Measurements from ENCODE around the gene NRXN3. TPM values are rescaled to one million over a fixed set of nuclear protein-coding genes. Genes with fewer than 3 reads are reported as not detected.

The NRXN3 gene
- total and polyA plus RNA-seq, 4 donors: 1.4 to 8.3 (median 4.4) TPM

DNA sequence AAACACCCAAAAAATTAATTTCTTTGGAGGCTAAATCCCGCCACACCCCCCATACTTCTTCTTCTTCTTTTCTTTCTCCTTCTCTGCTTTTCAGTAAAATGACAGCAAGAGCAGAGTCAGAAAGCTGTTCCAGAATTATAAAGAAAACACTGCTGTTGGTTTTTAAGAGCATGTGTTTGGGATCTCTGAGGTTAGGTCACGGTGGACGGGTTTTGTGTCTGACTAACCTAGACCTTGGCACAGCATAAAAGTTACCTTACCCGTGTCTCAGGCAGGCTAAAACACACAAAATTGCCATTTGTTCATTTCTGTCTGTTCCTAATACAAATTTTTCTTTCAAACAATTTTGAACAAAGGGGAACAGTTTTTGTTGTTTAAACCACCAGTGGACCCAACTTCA lies 540.8 kb downstream of the NRXN3 start:
- WGBS, 2 donors: 84 to 89% methylated on average over 4 of the region's 4 CpGs
- no peak for DNase-seq
- ATAC-seq (ENCODE audit: insufficient read depth, low FRiP score): no peak

DNA sequence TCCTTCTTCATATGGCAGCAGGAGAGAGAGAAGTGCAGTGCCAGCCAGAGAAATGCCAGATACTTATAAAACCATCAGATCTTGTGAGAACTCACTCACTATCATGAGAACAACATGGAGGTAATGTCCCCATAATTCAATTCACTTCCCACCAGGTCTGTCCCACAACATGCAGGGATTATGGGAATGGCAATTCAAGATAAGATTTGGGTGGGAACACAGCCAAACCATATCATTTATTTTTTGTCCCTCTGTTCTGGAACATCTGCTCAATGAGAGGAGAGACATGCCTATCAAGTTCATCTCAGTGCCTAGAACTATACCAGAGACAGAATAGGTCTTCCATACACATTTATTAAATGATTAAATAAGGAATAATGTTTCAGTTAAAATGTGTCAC lies 543.5 kb downstream of the NRXN3 start:
- no peaks in the 10 kb centered on the region for H3K4me1 ChIP-seq (ENCODE audit: control insufficient read depth in 5 of 5, insufficient read depth in 5 of 5, low read length in 5 of 5)
- TF ChIP-seq, protein P1, sequence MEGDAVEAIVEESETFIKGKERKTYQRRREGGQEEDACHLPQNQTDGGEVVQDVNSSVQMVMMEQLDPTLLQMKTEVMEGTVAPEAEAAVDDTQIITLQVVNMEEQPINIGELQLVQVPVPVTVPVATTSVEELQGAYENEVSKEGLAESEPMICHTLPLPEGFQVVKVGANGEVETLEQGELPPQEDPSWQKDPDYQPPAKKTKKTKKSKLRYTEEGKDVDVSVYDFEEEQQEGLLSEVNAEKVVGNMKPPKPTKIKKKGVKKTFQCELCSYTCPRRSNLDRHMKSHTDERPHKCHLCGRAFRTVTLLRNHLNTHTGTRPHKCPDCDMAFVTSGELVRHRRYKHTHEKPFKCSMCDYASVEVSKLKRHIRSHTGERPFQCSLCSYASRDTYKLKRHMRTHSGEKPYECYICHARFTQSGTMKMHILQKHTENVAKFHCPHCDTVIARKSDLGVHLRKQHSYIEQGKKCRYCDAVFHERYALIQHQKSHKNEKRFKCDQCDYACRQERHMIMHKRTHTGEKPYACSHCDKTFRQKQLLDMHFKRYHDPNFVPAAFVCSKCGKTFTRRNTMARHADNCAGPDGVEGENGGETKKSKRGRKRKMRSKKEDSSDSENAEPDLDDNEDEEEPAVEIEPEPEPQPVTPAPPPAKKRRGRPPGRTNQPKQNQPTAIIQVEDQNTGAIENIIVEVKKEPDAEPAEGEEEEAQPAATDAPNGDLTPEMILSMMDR (IDR thresholded peaks at IDR 0.05; ENCODE audit: control extremely low read depth, extremely low read depth): no peak
- H3K27ac ChIP-seq (ENCODE audit: low read depth in 1 of 2, low read length in 1 of 2): no peak overlapping the region
- no peaks in the 10 kb centered on the region for H3K36me3 ChIP-seq (ENCODE audit: control insufficient read depth in 4 of 4, insufficient read depth in 4 of 4, low read length in 4 of 4)
- H3K27me3 ChIP-seq (ENCODE audit: control insufficient read depth in 3 of 3, insufficient read depth in 3 of 3, low read length in 2 of 3): no peaks in the 10 kb centered on the region
- H3K9me3 ChIP-seq (ENCODE audit: control insufficient read depth in 4 of 4, insufficient read depth in 3 of 4, low read length in 3 of 4): peaks cover 0 to 2% (median 0%) of the 10 kb centered on the region in 4 donors
- DNase-seq: no peak
- ATAC-seq (ENCODE audit: insufficient read depth, low FRiP score): no peak
- no peak overlapping the region for H3K4me3 ChIP-seq
- H3K9ac ChIP-seq (ENCODE audit: insufficient read depth in 1 of 2, low read length in 2 of 2): no peak overlapping the region

More for the DNA sequence above, 540.8 kb downstream of the NRXN3 start:
- Histone ChIP-seq H3K9me3 (ENCODE audit: control insufficient read depth in 4 of 4, insufficient read depth in 3 of 4, low read length in 3 of 4) (peaks cover 0 to 2% (median 0%) of the 10 kb centered on the region in 4 donors), H3K27me3 (ENCODE audit: control insufficient read depth in 3 of 3, insufficient read depth in 3 of 3, low read length in 2 of 3) (no peaks in the 10 kb centered on the region), H3K4me3 (no peak overlapping the region), H3K4me1 (ENCODE audit: control insufficient read depth in 5 of 5, insufficient read depth in 5 of 5, low read length in 5 of 5) (no peaks in the 10 kb centered on the region), H3K9ac (ENCODE audit: insufficient read depth in 1 of 2, low read length in 2 of 2) (no peak overlapping the region), H3K27ac (ENCODE audit: low read depth in 1 of 2, low read length in 1 of 2) (no peak overlapping the region), H3K36me3 (ENCODE audit: control insufficient read depth in 4 of 4, insufficient read depth in 4 of 4, low read length in 4 of 4) (no peaks in the 10 kb centered on the region)
- TF ChIP-seq, protein P1 (IDR thresholded peaks at IDR 0.05; ENCODE audit: control extremely low read depth, extremely low read depth): no peak

DNA sequence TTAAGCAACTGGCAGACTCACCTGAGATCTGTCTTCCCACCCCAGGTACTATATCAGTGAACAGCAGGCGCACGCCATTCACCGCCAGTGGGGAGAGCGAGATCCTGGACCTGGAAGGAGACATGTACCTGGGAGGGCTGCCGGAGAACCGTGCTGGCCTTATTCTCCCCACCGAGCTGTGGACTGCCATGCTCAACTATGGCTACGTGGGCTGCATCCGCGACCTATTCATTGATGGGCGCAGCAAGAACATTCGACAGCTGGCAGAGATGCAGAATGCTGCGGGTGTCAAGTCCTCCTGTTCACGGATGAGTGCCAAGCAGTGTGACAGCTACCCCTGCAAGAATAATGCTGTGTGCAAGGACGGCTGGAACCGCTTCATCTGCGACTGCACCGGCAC lies 544.5 kb downstream of the NRXN3 start:
- no peak for DNase-seq
- TF ChIP-seq, protein P1 (IDR thresholded peaks at IDR 0.05; ENCODE audit: control extremely low read depth, extremely low read depth): no peak
- H3K36me3 ChIP-seq (ENCODE audit: control insufficient read depth in 4 of 4, insufficient read depth in 4 of 4, low read length in 4 of 4): no peaks in the 10 kb centered on the region
- H3K9ac ChIP-seq (ENCODE audit: insufficient read depth in 1 of 2, low read length in 2 of 2): no peak overlapping the region
- no peaks in the 10 kb centered on the region for H3K4me1 ChIP-seq (ENCODE audit: control insufficient read depth in 5 of 5, insufficient read depth in 5 of 5, low read length in 5 of 5)
- peaks cover 0 to 2% (median 0%) of the 10 kb centered on the region in 4 donors for H3K9me3 ChIP-seq (ENCODE audit: control insufficient read depth in 4 of 4, insufficient read depth in 3 of 4, low read length in 3 of 4)
- H3K4me3 ChIP-seq: no peak overlapping the region
- H3K27me3 ChIP-seq (ENCODE audit: control insufficient read depth in 3 of 3, insufficient read depth in 3 of 3, low read length in 2 of 3): no peaks in the 10 kb centered on the region
- no peak for ATAC-seq (ENCODE audit: insufficient read depth, low FRiP score)
- H3K27ac ChIP-seq (ENCODE audit: low read depth in 1 of 2, low read length in 1 of 2): no peak overlapping the region
- WGBS, 2 donors: 91 to 94% methylated on average over 18 of the region's 18 CpGs

Measured in lung (tissue), 12 donors.